Hematopoietic multipotent progenitor cell (in vitro differentiated cells): ENCODE results near the gene WNK2. TPM values are rescaled to one million over a fixed set of nuclear protein-coding genes. Genes with fewer than 3 reads are reported as not detected.
A peak's percentile ranks its signal among the peaks of the same experiment; 100 is the strongest.

ENCODE experiments used
- DNase-seq, 3 donors: peaks; one replicate each; pipeline ENCODE4 v3.0.0-alpha.2; 2011 to 2015; ENCODE audit warnings: low read depth in 2 of 3, low spot score in 2 of 3
- total RNA-seq: library from RNA; depleted of rRNA; stranded (reverse); fragments of >200 nt; gene quantifications from one replicate; pipeline ENCODE4 v1.2.3, GENCODE V29; 2012

The WNK2 gene
- total RNA-seq, 1 donor = under 0.01 TPM

DNA sequence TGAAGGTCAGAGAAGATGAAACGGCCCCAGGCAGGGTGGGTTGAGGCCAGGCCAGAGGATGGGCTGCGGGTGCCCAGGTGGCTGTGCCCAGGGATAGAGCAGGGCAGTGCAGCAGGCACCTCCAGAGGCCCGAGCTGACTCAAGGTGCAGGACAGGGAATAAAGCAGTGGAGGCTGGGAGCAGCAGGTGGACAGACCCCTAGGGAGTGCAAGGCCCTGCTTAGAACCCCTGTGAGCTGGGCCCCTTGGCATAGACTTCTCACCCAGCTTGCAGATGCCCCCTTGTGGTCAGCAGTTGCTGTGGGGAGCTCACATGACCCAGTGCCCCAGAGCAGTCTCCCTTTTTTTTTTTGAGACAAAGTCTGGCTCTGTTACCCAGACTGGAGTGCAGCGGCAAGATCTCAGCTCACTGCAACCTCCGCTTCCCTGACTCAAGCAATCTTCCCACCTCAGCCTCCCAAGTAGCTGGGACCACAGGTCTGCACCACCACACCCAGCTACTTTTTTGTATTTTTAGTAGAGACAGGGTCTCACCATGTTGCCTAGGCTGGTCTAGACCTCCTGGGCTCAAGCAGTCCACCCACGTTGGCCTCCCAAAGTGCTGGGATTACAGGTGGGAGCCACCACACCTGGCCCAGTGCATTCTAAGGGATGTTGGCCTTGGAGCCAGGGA lies 118.8 kb downstream of the WNK2 start:
- DNase-seq = peak; percentile 28 to 91 (median 81)

DNA sequence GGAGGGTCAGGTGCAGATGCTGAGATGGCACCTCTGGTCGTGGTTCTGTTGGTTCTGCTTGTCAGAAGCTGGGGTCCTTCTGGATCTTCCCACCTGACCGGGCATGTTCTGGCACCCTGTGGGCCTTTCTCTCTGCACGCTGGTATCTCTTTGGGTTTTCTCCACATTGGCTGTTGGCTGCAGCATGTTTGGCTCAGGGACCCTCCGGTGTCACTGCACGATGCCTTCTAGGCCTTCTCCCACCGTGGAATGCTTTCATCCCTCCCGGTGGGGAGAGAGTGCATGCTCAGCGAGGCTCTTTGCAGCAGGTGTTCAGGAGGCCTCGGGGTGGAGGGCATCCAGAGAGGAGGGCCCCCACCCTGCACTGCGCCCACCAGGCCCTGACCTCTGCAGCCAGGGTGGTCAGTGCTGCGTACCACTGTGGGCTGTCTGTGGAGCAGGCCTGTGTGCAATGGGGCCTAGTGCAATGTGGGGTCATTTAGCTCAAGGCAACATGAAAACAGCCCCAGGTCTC lies 119.4 kb downstream of the WNK2 start:
- no peak for DNase-seq

DNA sequence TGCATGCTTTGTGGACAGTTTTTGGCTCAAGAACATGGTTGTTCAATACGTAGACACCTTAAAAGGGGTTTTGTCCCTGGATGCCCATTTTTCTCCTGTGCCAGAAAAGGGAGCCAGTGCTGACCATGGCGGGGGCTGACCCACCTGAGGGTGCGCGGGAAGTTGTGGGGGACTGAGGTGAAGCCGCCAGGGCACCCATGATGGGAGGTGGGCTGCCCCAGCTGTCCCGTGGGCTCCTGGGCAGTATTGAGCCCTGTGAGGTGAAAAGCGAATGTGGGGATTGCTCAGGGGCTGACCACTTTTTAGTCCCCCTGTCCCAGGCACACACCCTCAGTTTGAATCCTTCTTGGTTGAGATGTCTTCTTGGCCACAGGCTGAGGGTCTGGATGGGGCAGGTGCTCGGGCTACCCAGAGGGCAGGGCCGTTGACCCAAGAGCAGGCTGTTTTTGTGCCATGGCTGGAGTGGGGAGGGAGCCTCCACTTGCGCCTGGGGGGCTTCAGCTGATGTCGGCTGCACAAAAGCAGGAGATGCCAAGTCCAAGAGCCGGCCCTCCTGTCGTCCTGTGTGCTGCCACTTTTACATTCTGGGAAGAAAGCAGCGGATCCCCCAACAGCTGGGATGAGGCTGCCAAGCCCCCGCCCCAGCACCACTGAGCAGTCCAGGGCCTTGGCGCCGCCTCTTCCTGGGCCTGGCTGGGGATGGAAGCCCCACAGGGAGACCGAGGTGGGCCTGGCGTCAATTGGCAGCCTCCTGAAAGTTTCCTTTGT lies 120.1 kb downstream of the WNK2 start:
- DNase-seq = no peak

DNA sequence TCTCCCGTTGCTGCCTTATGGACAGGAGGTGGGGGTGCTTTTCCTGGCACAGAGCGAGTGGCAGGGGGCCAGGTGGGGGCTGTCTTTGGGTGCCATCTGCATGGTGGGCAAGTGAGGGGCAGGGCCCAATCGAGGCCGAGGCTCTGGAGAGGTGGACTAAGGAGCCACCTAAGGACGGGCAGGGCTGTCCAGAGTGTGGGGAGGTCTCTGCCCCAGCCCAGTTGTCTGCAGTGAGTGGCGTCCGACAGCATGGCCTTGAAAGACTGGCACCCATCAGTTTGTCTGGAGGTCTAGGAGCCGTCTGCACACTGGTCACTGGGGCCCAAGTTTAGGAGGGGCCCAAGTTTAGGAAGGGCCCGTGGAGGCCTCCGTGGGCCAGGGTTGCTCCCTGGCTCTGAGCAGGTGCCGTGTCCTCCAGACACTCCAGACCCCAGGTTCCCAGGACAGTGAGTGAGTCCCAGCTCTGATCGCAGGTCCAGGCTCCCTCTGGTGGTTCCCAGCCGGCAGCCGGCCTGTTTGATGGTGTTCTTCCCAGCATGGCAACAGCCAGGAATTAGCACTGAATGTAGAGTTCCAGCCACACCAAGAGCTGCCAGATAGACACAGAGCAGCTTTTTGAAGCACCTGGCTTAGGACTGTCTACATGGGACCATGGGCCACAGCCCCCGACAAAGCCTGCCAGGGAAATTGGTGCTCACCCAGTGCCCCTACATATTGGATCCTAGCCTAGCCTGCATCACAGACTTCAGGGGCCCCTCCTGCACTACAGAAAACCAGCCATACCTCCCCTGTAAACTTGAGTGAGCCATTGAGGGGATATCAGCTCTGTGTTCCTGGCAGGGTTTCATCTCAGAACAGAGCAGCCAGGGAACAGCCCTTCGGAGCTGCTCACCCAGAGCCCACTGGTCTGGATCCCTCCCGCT lies 120.9 kb downstream of the WNK2 start:
- peak in 1 of 3 donors; percentile 31 for DNase-seq

DNA sequence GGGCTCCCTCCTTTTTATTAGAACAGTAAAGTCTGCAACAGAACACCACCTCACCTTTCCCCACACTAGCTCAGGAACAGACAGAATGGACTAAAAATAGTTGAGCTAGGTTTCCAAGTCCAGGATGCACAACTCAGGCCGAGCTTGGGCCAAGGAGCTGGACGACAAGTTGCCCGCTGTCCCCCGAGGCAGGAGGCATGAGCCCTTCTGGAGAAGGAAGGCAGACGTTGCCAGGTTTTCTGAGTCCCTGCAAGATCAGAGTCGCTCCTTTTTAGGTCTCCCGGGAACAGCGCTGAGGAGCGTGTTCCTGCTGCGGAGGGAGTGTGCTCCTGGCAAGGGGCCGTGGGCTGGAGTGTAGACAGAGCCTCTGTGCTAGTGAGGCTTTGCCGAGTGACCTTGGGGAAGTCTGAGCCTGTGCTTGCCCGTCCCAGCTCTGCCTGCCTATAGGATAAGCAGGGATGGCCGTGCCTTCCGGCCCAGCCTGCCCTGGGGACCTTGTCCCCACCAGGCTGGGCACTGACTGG lies 121.6 kb downstream of the WNK2 start:
- no peak for DNase-seq

DNA sequence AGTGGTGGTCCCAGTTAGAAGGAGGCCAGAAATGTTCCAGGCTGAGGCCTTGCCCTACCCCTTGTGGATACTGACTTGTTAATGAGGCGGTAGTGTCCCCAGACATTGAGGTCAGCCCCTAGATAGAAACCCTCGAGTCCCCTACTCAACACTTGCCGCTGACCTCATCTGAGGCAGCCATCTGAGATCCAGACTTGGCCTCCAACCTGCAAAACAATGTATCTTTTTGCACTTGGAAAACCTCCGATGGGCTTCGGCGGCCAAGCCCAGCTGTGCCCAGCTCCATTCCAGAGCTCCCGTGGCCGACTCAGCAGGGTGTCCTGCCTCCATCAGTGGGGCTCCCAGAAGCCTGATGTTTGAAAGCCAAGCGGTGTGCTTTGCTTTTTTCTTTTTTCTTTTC lies 122.1 kb downstream of the WNK2 start:
- no peak for DNase-seq

DNA sequence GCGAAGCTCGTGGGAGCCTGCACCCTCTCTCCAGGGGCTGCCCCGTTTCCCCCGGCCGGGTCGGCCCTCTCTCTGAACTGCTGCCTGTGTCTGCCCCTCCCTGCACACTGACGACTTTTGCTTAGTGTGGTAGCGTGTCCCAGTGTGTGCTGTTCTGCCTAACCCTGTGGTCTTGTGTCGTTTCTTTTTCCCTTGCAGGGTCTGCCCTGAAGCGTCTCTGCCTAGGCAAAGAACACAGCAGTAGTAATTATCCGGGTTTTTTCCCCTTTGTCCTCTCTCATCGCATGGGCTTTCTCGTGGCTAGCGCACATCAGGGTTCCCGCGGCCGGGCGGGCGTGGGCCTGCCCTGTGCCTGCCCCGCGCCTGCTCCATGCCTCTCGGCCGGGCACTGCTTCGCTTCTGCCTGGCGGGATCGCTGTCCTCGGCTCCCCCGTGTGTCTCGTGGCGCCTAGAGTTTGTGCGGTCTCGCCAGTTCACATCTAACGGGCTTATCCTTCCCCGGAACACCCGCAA lies 122.7 kb downstream of the WNK2 start:
- no peak for DNase-seq

DNA sequence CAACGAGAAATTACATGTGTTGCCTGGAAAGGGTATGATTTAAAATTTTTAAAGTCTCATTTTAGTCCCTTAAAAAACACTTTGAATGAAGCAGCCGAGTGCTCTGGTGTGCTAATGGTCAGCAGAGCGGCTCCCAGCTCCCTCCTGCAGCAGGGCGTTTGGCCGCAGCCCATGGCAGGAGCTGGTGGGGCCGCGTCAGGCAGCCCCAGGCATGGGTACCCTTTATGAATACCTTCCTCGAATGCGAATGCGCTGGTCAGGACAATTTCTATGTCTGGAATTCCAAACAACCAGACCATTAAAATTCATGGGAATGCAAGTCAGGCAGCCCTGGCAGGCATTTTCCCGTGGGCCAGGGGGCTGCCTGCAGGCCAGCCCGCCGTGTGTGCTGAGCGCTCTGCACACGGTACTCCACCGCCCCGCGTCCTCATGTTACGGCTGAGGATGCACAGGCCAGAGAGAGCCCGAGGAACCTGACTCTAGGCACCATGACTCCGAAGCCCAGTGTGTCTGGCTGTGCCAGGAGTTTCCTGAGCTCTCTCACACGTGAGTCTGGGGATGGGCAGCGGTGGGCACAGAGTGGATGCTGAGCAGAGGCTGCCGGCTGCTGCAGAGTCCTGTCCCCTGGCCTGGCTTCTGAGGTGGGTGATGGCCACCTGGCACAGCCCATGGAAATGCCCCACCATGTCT lies 123.7 kb downstream of the WNK2 start:
- no peak for DNase-seq

DNA sequence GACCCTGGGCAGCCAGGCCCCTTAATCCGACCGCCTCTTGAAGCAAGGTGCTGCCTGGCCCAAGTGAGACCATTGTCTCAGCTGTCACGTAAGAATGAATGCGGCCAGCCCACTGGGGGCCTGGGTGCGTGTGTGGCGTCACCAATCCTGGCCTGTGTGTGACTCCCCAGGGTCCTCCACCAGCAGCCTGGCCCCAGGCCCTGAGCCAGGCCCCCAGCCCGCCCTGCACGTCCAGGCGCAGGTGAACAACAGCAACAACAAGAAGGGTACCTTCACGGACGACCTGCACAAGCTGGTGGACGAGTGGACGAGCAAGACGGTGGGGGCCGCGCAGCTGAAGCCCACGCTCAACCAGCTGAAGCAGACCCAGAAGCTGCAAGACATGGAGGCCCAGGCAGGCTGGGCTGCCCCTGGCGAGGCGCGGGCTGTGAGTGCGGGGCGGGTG lies 124.2 kb downstream of the WNK2 start:
- no peak for DNase-seq

DNA sequence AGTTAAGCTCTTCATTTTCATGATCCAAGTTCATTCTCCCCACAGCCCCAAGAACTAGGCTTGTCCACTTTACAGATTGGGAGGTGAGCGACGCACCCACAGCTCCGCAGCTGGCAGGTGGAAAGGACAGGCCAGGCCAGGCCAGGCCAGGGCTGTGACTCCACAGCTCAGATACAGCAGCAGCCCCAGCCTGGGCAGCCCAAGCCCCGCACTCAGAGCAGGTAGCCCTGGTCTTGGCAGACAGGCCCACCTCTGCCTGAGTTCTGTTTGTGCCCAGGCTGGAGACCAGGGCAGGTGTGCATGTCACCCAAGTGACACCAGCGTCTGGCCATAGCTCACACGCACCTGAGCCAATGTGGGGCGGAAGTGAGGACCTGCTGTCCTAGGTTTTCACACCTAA lies 124.7 kb downstream of the WNK2 start:
- DNase-seq = no peak

DNA sequence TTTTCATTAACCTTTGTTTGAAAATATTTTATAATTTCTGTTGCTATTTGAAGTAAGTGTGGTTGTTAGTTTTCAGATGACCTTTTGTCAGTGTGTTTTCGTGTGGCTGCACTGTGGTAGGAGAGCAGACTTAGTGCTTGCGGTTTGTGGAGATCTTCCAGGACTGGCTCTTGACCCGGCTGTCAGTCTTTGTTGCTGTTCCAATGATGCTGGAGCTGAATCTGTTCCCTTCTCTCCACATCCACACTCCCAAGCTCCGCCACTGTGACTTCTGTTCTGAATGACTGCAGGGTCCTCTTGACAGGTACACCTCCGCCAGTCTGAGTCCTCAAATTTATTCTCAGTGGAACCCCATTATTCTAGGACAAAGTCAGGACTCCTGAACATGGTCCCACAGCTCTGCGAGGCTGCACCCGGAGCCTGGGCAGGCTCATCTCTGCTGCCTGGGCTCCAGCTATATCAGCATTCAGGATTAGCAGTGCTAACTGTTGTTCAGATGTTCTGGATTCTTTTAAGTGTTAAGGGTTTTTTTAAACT lies 126.0 kb downstream of the WNK2 start:
- DNase-seq = no peak

DNA sequence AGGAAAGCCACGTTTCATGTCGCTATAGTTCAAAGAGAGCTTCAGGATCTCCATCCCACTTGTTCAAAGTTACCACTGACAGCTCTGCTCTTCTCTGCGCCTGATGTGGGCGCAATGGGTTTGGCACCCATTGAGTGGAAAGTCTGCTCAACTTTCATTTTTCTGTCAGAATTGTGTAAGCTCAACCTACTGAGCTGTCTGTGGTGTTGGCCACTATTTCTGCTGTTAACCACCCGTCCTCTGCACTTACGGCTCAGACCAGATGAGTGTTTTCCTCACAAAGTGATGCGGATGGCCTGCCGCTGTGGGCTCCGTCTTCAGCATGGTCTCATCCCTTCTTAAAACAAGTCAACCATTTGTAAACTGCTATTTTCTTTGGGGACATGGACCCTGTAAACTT lies 131.2 kb downstream of the WNK2 start:
- no peak for DNase-seq

DNA sequence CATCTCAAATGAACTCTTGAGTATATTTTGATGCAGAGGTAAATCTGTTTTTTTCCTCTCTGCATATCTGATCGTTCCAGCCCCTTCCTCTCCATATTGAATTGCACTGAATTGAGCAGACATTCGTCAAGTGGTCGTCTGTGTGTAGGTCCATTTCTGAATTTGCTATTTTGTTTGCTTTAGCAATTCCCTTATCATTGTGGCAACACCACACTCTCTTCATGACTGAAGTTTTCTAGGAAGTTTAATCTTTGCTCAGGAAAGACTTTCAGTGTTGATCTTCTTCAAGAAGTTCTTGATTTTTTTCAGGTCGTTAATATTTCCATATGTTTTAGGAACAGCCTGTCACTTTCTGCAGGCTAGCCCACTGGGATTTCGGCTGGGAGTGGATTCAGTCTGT lies 132.0 kb downstream of the WNK2 start:
- no peak for DNase-seq

DNA sequence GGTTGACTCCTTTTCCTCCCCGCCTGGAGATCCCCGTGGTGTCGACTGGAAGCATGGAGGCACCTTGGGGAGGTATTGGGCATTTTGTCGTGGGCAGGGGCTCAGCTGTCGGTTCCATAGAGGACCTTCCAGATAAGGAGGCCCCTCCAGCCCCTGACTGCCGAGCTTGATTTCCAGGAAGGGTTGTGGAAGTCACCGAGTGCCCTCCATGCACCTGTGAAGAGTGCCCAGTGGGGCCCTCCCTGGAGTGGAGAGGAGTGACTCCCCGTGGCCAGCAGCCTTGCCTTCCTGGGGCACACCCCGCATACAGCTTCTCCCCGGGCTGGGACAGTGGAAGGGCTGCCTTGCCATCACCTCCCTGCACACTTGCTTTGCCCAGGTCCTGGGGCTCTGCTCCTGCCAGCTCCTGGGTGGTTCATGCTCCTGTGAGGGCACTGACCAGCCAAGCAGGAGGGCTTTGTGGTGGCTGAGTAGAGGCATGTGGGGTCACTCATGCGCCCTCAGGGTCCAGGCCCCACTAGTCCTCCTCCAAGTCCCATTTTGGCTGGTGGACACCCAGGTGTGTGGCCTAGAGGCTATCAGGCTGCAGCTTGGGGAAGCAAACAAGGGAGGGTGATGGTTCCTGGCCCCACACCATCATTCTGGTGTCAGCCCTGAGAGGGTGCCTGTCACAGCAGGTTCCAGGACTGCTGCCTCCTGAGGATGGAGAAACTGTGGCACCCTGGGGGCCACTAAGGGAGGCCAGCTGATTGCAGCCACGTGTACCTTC lies 133.0 kb downstream of the WNK2 start:
- DNase-seq = no peak

DNA sequence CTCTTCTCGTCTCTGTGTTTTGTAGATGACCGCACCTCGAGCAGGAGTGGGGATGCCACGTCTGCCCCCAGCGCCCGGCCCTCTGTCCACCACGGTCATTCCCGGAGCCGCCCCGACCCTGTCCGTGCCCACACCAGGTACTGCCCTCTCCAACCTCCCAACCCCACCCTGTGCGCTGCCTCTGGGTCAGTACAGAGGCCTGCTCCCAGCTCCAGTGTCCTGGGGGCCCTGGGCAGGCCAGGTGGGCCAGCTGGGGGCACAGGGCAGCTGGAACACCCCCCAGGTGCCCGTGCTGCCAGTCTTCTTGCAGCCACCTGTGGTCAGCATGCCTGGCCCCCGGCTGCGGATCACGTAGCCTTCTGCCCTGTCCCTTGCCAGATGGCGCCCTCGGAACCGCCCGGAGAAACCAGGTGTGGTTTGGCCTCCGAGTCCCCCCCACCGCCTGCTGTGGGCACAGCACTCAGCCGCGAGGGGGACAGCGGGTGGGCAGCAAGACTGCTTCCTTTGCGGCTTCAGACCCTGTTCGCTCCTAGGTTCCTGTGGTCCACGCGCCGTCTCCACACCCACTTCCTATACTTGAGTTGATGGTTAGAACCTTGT lies 133.7 kb downstream of the WNK2 start:
- DNase-seq = peak in 2 of 3 donors; percentile 41 to 70

DNA sequence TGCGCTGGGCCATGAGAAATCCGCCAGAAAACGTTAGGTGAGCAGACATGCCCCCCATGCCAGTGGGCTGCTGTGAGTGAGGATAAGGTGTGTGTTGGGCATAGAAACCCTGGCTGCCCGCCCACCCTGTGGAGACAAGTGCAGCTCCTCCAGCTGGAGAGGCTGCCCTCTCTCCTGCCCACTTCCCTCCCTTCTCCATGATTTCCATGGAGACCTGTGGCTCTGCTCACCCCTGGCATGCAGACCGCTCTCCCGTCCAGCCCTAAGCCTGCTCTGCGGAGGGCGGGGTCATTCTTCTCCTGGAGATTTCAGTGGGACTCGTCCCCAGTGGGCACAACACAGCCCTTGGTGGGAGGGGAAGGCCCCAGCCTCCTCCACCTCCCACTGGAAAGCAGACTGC lies 134.5 kb downstream of the WNK2 start:
- no peak for DNase-seq

DNA sequence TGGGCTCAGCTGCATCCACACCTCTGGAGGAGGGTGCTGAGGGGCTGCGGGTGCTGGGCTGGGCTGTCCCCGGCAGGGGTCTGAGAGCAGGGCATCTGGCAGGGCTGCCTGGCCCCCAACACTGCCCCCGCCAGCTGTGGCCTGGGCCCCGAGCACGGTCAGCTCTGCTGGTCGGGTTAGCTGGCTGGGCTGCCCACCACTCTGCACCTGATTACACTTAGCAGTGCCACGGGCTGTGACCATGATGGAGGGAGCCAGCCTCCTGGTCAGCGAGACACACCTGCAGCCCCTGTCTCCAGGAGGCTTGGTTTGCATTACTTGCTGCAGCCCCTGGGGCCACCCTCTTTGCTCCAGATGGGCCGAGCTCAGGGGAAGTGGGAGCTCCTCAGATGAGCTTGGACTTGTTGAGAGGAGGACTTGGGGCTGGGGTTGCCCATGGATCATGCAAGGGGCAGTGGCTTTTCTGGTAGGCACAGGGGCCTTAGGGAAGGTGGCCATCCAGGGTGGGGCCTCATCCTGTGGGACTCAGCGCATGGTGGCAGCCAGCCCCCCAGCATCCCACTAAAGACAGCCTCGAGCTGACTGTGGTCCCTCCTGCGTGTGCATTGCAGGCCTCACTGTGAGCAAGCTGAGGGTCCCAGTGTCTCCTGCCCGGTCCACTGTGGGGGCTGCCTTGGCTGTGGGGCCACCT lies 135.5 kb downstream of the WNK2 start:
- no peak for DNase-seq

DNA sequence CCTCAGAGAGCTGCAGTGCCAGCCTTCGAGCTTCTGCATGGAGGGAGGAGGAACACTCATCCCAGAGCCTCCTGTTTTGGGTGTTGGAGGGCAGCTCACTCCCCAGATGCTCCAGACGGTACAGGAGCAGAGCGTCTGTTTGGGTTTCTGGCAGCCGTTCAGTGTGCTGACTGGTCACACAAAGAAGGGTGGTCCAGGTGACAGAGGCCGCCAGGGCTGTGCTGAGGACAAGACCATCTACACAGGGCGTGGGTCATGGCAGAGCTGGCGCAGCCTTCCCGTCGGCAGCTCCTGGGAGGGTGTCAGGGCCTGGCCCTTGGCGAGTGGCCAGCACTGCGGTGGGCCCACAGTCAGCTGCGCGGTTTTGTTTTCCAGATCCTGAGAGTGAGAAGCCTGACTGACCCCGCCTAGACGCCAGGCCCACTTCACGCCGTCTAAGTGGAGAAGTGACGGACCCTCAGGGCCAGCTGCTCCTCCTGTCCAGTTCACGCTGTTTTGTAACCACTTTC lies 136.1 kb downstream of the WNK2 start:
- no peak for DNase-seq
